Neural progenitor cell (in vitro differentiated cells): Measurements from ENCODE around the gene RUNX1. TPM values are rescaled to one million over a fixed set of nuclear protein-coding genes. Genes with fewer than 3 reads are reported as not detected.

Source experiments
- DNase-seq: peaks from one replicate; pipeline ENCODE4 v3.0.0-alpha.2; 2016; ENCODE audit warnings: low spot score
- H2AFZ ChIP-seq: fragments of 200-600 bp; sonication (generic); replicated peaks from 2 replicates; pipeline ENCODE4 v1.6.1; 2016; ENCODE audit warnings: antibody characterized with exemption
- H3F3A ChIP-seq: fragments of 200-600 bp; sonication (generic); 2 replicates; pipeline ENCODE4 v1.6.1; 2016; ENCODE audit warnings: antibody characterized with exemption, low read depth
- H3K27ac ChIP-seq: fragments of 200-600 bp; sonication (generic); 2 replicates; pipeline ENCODE4 v1.5.1; 2016; ENCODE audit warnings: mild to moderate bottlenecking
- H3K27me3 ChIP-seq: fragments of 200-600 bp; sonication (generic); 2 replicates; pipeline ENCODE4 v1.6.1; 2016; ENCODE audit warnings: mild to moderate bottlenecking, moderate library complexity
- H3K36me3 ChIP-seq: fragments of 200-600 bp; sonication (generic); 2 replicates; pipeline ENCODE4 v1.5.1; 2016
- H3K4me1 ChIP-seq: fragments of 200-600 bp; sonication (generic); 2 replicates; pipeline ENCODE4 v1.6.1; 2016; ENCODE audit warnings: mixed run types
- H3K4me2 ChIP-seq: fragments of 200-600 bp; sonication (generic); 2 replicates; pipeline ENCODE4 v1.6.1; 2016
- H3K4me3 ChIP-seq: fragments of 200-600 bp; sonication (generic); 2 replicates; pipeline ENCODE4 v1.5.1; 2016
- H3K79me2 ChIP-seq: fragments of 200-600 bp; sonication (generic); 2 replicates; pipeline ENCODE4 v1.6.1; 2016; ENCODE audit warnings: low read depth
- H3K9ac ChIP-seq: fragments of 200-600 bp; sonication (generic); 2 replicates; pipeline ENCODE4 v1.6.1; 2016
- H3K9me3 ChIP-seq: fragments of 200-600 bp; sonication (generic); 2 replicates; pipeline ENCODE4 v1.5.1; 2016; ENCODE audit warnings: low read depth
- H4K20me1 ChIP-seq: fragments of 200-600 bp; sonication (generic); 2 replicates; pipeline ENCODE4 v1.6.1; 2016; ENCODE audit warnings: low read depth
- H3K27ac Mint-ChIP-seq: 3 replicates; pipeline ENCODE4 v1.8.0; 2021; ENCODE audit warnings: mixed read lengths
- H3K27me3 Mint-ChIP-seq: 2 replicates; pipeline ENCODE4 v1.8.0; 2022; ENCODE audit warnings: low read depth, mild to moderate bottlenecking, inconsistent platforms, moderate library complexity, mixed read lengths; ENCODE audit not compliant: insufficient read depth
- H3K36me3 Mint-ChIP-seq: 3 replicates; pipeline ENCODE4 v1.8.0; 2021; ENCODE audit warnings: mixed read lengths
- H3K4me1 Mint-ChIP-seq: 3 replicates; pipeline ENCODE4 v1.8.0; 2021; ENCODE audit warnings: mixed read lengths
- H3K4me3 Mint-ChIP-seq: 3 replicates; pipeline ENCODE4 v1.8.0; 2021; ENCODE audit warnings: mild to moderate bottlenecking, moderate library complexity, mixed read lengths
- H3K9me3 Mint-ChIP-seq: 3 replicates; pipeline ENCODE4 v1.8.0; 2020; ENCODE audit warnings: mixed read lengths
- EZH2 ChIP-seq: fragments of 200-600 bp; sonication (generic); IDR thresholded peaks from 2 replicates; pipeline ENCODE4 v1.6.1; 2017; ENCODE audit warnings: antibody characterized with exemption, mild to moderate bottlenecking, moderate library complexity
- EZH2phosphoT487 ChIP-seq: fragments of 200-600 bp; sonication (generic); IDR thresholded peaks from 2 replicates; pipeline ENCODE4 v1.6.1; 2017; ENCODE audit warnings: antibody characterized with exemption
- total RNA-seq: library from RNA; depleted of rRNA; stranded (reverse); fragments of >200 nt; gene quantifications from 2 replicates; pipeline ENCODE4 v1.2.3, GENCODE V29; 2015; ENCODE audit warnings: low replicate concordance
- TF ChIP-seq, protein P1 (sequence below): fragments of 200-600 bp; sonication (generic); IDR thresholded peaks from 2 replicates; pipeline ENCODE4 v1.5.1; 2017; ENCODE audit warnings: antibody characterized with exemption, mild to moderate bottlenecking

RUNX1 gene
- total RNA-seq, 1 donor from 2014 or later = 0.09 TPM

GRCh38 chr21:34766862-34767261, 282.2 kb downstream of the RUNX1 start:
- no peaks in the 10 kb centered on the region for H3K27me3 ChIP-seq
- TF ChIP-seq, protein P1, sequence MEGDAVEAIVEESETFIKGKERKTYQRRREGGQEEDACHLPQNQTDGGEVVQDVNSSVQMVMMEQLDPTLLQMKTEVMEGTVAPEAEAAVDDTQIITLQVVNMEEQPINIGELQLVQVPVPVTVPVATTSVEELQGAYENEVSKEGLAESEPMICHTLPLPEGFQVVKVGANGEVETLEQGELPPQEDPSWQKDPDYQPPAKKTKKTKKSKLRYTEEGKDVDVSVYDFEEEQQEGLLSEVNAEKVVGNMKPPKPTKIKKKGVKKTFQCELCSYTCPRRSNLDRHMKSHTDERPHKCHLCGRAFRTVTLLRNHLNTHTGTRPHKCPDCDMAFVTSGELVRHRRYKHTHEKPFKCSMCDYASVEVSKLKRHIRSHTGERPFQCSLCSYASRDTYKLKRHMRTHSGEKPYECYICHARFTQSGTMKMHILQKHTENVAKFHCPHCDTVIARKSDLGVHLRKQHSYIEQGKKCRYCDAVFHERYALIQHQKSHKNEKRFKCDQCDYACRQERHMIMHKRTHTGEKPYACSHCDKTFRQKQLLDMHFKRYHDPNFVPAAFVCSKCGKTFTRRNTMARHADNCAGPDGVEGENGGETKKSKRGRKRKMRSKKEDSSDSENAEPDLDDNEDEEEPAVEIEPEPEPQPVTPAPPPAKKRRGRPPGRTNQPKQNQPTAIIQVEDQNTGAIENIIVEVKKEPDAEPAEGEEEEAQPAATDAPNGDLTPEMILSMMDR = no peak
- TF ChIP-seq EZH2phosphoT487 (no peak), EZH2 (no peak)
- H3K4me2 ChIP-seq = no peak overlapping the region

GRCh38 chr21:34765619-34766018, 283.5 kb downstream of the RUNX1 start:
- Histone ChIP-seq H3K4me2 (no peak overlapping the region), H3K27me3 (no peaks in the 10 kb centered on the region), H3F3A (no peaks in the 10 kb centered on the region), H2AFZ (no peak overlapping the region), H3K4me1 (no peaks in the 10 kb centered on the region), H3K9ac (no peak overlapping the region), H4K20me1 (no peaks in the 10 kb centered on the region), H3K79me2 (no peaks in the 10 kb centered on the region), H3K27ac (no peak overlapping the region), H3K36me3 (no peaks in the 10 kb centered on the region), H3K4me3 (no peak overlapping the region), H3K9me3 (no peaks in the 10 kb centered on the region)
- Mint-ChIP-seq H3K27me3 (no peaks in the 10 kb centered on the region), H3K4me3 (no peak overlapping the region), H3K9me3 (peaks cover 3% of the 10 kb centered on the region), H3K36me3 (no peaks in the 10 kb centered on the region), H3K27ac (no peak overlapping the region), H3K4me1 (no peaks in the 10 kb centered on the region)
- no peak for DNase-seq
- TF ChIP-seq, protein P1 = no peak
- TF ChIP-seq EZH2 (no peak), EZH2phosphoT487 (no peak)

More at GRCh38 chr21:34766862-34767261, 282.2 kb downstream of the RUNX1 start:
- H2AFZ ChIP-seq = no peak overlapping the region
- no peaks in the 10 kb centered on the region for H3K4me1 Mint-ChIP-seq
- no peaks in the 10 kb centered on the region for H4K20me1 ChIP-seq
- no peak overlapping the region for H3K27ac Mint-ChIP-seq
- no peaks in the 10 kb centered on the region for H3F3A ChIP-seq
- H3K4me3 ChIP-seq = no peak overlapping the region
- no peak for DNase-seq
- no peaks in the 10 kb centered on the region for H3K79me2 ChIP-seq
- no peaks in the 10 kb centered on the region for H3K9me3 ChIP-seq
- peaks cover 3% of the 10 kb centered on the region for H3K9me3 Mint-ChIP-seq
- no peaks in the 10 kb centered on the region for H3K27me3 Mint-ChIP-seq
- no peaks in the 10 kb centered on the region for H3K36me3 Mint-ChIP-seq
- no peak overlapping the region for H3K9ac ChIP-seq
- H3K27ac ChIP-seq = no peak overlapping the region
- H3K36me3 ChIP-seq = no peaks in the 10 kb centered on the region
- H3K4me3 Mint-ChIP-seq = no peak overlapping the region
- no peaks in the 10 kb centered on the region for H3K4me1 ChIP-seq

GRCh38 chr21:34764715-34765284, 284.3 kb downstream of the RUNX1 start:
- TF ChIP-seq, protein P1 = no peak
- no peaks in the 10 kb centered on the region for H3K9me3 ChIP-seq
- H3K4me1 ChIP-seq = no peaks in the 10 kb centered on the region
- peaks cover 3% of the 10 kb centered on the region for H3K9me3 Mint-ChIP-seq
- DNase-seq = no peak
- no peaks in the 10 kb centered on the region for H3K27me3 ChIP-seq
- no peaks in the 10 kb centered on the region for H3K27me3 Mint-ChIP-seq
- H3K9ac ChIP-seq = no peak overlapping the region
- H3K27ac ChIP-seq = no peak overlapping the region
- no peak overlapping the region for H3K4me3 ChIP-seq
- no peak overlapping the region for H3K4me3 Mint-ChIP-seq
- H3K4me2 ChIP-seq = no peak overlapping the region
- no peak overlapping the region for H3K27ac Mint-ChIP-seq
- H3K36me3 Mint-ChIP-seq = no peaks in the 10 kb centered on the region
- no peaks in the 10 kb centered on the region for H3F3A ChIP-seq
- H2AFZ ChIP-seq = no peak overlapping the region
- no peaks in the 10 kb centered on the region for H3K4me1 Mint-ChIP-seq
- H4K20me1 ChIP-seq = no peaks in the 10 kb centered on the region
- no peaks in the 10 kb centered on the region for H3K79me2 ChIP-seq
- H3K36me3 ChIP-seq = no peaks in the 10 kb centered on the region
